Epithelial cell of proximal tubule (primary cell): ENCODE measurements around the gene CCDC148. TPM values are rescaled to one million over a fixed set of nuclear protein-coding genes. Genes with fewer than 3 reads are reported as not detected.
A peak's percentile ranks its signal among the peaks of the same experiment; 100 is the strongest.

ENCODE experiments used
- DNase-seq: peaks from one replicate; pipeline ENCODE4 v3.0.0-alpha.2; 2011; ENCODE audit warnings: low read depth
- H3K4me3 ChIP-seq: 2 replicates; pipeline ENCODE4 v1.5.1; 2011; ENCODE audit warnings: low read depth, mild to moderate bottlenecking, low read length
- total RNA-seq: library from RNA; depleted of rRNA; stranded (reverse); fragments of >200 nt; gene quantifications from 2 replicates; pipeline ENCODE4 v1.2.3, GENCODE V29; 2015
- TF ChIP-seq, protein P1 (sequence below): conservative IDR thresholded peaks from 2 replicates; pipeline ENCODE4 v1.5.1; 2012; ENCODE audit warnings: low read depth, mild to moderate bottlenecking, low read length

Gene CCDC148
- total RNA-seq, 1 donor from 2014 or later: 0.86 TPM

DNA sequence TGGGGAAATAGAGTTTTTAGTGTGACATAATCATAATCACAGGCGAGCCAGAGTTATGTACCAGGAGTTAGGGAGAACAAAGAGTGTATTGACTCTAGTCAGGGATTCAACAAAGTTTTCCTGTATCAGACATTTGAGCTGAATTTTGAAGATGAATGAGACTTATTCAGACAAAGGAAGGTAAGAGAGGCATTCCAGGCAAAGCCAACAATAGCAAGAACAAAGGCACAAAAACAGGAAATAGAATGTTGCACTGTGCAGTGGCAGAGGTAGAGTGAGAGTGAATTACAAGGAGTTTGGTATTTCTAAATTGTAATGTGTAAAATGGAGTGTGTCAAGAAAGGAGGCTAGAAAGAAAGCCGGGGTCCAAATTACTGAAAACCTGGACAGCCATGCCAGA is 156.2 kb downstream of the CCDC148 start:
- DNase-seq: no peak
- TF ChIP-seq, protein P1, sequence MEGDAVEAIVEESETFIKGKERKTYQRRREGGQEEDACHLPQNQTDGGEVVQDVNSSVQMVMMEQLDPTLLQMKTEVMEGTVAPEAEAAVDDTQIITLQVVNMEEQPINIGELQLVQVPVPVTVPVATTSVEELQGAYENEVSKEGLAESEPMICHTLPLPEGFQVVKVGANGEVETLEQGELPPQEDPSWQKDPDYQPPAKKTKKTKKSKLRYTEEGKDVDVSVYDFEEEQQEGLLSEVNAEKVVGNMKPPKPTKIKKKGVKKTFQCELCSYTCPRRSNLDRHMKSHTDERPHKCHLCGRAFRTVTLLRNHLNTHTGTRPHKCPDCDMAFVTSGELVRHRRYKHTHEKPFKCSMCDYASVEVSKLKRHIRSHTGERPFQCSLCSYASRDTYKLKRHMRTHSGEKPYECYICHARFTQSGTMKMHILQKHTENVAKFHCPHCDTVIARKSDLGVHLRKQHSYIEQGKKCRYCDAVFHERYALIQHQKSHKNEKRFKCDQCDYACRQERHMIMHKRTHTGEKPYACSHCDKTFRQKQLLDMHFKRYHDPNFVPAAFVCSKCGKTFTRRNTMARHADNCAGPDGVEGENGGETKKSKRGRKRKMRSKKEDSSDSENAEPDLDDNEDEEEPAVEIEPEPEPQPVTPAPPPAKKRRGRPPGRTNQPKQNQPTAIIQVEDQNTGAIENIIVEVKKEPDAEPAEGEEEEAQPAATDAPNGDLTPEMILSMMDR: no peak
- no peak overlapping the region for H3K4me3 ChIP-seq

DNA sequence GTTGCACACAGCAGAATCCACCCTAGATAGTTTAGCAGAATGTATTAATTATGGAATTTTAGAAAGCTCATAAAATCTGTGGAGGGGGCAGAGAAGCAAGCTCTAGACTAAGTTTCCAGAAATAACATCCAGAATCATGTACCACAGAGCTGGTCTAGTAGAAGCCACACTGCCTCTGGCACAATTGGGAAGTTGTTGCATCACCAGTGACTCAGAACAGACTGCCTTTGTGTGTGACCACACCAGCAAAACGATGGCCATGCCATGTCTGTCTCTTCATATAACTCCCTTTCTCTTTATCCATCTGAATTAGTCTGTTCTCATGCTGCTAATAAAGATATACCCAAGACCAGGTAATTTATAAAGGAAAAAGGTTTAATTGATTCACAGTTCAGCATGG is 158.9 kb downstream of the CCDC148 start:
- TF ChIP-seq, protein P1: no peak
- DNase-seq: peak; percentile 30

DNA sequence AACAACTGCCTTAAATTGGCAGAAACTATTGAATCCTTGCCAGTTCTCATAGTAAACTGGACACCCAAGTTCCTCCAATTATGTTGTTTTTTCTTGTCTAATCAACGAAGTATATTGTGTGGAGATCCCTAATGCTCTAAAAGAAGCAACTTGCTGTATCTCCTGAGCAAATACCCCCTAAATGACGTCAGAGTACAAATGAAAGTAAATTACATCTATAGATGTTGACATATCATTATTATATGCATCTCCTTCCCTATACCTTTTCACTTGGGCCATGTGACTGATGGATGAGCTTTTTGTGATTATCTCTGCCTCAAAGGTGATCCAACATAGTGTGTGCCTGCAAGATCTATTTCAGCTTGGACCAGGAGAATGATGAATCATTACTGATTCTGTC is 159.4 kb downstream of the CCDC148 start:
- TF ChIP-seq, protein P1: no peak
- no peak for DNase-seq
- H3K4me3 ChIP-seq: no peak overlapping the region

More for the DNA sequence above, 158.9 kb downstream of the CCDC148 start:
- H3K4me3 ChIP-seq: no peak overlapping the region

DNA sequence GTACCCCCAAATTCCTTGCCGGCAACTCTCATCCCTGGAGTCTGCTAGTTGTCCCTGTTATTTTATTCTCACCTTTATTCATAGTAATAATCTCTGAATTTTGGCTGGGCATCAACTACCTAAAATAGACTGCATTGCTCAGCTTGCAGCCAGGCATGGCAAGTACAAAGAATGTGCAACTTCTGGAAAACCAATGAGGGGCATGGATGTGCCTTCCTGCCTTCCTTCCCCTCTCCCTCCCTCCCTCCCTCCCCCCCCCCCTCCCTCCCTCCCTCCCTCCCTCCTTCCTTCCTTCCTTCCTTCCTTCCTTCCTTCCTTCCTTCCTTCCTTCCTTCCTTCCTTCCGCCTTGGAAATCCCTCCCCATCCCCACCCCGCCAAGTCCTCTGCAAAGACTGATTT is 162.8 kb downstream of the CCDC148 start:
- DNase-seq: no peak
- no peak overlapping the region for H3K4me3 ChIP-seq
- TF ChIP-seq, protein P1: no peak

DNA sequence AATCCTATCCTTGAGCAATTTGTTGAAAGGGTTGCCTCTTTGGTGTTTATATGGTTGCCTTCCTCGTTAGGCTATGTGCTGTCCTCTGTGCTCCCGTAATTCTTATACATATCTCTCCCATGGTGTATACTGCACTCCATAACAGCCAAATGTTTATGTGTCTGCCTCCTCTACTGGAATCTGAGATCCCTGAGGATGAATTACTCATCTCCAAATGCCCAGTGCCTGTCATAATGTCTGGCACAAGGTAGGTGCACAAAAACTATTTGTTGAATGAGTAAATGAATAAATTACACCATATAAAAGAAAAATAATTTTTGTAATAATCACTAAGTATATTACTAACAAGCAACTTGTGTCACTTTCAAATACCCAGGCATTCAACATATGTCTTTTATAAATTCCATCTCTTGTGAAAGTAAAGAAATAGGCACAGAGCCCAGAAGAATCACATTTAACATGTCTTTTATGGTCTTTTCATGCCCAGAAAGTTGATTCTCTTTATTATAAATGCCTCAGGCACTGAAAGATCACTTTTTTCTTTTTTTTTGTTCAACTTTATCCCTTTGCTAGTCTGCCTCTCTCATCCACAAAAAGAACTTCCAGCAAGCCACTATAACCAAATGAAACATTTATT is 164.9 kb downstream of the CCDC148 start:
- no peak overlapping the region for H3K4me3 ChIP-seq
- no peak for DNase-seq
- TF ChIP-seq, protein P1: no peak

DNA sequence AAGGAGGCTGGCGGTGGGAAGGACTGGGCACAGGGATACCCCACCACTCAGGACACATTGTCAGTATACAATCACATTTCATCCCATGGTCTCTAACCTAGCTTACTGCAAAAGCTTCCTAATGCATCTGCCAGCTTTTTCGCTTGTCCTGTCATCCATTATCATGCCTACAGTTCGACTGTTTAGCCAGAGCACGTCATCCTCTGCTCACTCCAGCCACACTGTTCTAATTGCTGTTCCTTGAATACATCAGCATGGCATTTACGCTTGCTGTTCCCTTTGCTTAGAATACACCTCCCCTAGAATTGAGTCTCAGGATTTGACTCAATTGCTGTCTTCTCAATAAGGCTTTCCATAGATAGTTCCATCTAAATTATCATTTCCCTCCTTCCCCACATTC is 166.3 kb downstream of the CCDC148 start:
- no peak for DNase-seq
- TF ChIP-seq, protein P1: no peak
- no peak overlapping the region for H3K4me3 ChIP-seq

DNA sequence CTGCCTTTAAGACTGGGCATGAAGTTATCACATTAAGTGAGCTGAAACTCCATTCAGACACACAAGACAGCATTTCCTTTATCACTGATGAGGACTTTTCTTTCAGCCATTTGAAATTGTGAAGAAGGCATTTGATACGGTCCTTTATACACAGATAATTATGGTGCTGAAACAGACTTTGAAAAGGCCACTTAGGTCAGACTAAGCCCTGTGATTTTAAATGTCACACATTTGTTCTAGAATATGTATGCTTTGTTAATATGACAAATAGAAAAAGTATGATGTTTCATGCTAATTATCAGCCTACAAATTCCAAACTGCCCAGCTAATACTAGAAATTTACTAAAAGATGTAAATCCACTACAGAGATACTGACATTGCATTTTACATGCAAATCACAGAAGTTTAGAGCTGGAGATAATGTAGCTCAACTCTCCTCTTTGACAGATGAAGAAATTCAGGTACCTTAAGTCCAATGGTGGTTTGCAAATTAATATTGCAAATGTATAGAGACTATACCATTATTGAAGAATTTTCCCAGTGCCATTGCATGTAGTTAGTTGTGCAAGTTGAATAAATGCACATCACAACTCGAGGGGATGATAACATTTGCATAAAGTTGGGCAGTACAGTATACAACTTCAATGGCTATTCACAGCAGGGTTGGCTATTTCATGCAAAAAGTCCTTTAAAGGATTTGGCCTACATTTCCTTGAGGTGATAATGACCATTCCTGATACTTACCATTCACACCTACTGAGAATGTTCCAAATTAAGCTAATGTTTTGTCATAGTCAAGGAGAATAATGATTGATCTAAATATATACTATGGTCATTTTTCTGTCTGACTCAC is 179.7 kb downstream of the CCDC148 start:
- H3K4me3 ChIP-seq: no peak overlapping the region
- no peak for DNase-seq

More for the DNA sequence above, 179.7 kb downstream of the CCDC148 start:
- TF ChIP-seq, protein P1: no peak
